ENCODE measurements around the gene BCR. TPM values are rescaled to one million over a fixed set of nuclear protein-coding genes. Genes with fewer than 3 reads are reported as not detected.

The BCR gene
- total RNA-seq, 2 donors from 2014 or later = 102 to 172 TPM

DNA sequence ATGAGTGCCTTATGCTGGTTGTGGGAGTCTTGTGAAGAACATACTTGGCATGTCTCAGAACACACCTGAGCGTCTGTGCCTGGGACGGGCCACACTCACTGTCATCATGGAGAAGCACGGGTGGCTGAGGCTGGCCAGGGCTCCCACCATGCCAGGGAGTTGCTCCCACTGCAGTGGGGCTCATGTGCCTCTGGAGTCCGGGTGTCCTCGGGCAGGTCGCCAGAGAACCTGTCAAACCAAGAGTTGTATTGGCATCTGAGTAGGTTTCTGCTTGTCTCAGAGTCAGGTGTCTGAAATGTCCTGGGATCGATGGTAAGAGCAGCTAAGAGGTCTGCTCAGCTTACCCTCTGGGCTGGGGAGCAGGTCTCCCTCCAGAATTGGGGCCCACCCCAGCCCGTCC is 92.1 kb downstream of the BCR start:
- peaks cover 73% of the 10 kb centered on the region for H3K36me3 Mint-ChIP-seq (ENCODE audit: low read depth)
- H3K27me3 ChIP-seq (ENCODE audit: control insufficient read depth, insufficient read depth, low read length, poor library complexity, severe bottlenecking) = no peaks in the 10 kb centered on the region
- TF ChIP-seq CTCF (conservative IDR thresholded peaks at IDR 0.05) = no peak
- 88 to 89% methylated on average over 7 to 8 of the region's 8 CpGs for WGBS, 2 experiments (ENCODE audit: insufficient coverage in 1 of 2, insufficient read length in 1 of 2)
- DNase-seq = no peak
- H3K9ac ChIP-seq (ENCODE audit: extremely low read depth, low read length, poor library complexity, severe bottlenecking) = no peak overlapping the region
- no peaks in the 10 kb centered on the region for H3K9me3 Mint-ChIP-seq
- peaks cover 16% of the 10 kb centered on the region for H3K4me1 Mint-ChIP-seq
- H3K4me3 Mint-ChIP-seq = no peak overlapping the region
- H3K27ac ChIP-seq (ENCODE audit: low read depth, low read length) = no peak overlapping the region
- H3K27me3 Mint-ChIP-seq (ENCODE audit: insufficient read depth) = no peaks in the 10 kb centered on the region
- no peak overlapping the region for H3K4me3 ChIP-seq (ENCODE audit: low read length)
- no peak overlapping the region for H3K27ac Mint-ChIP-seq
- peaks cover 89% of the 10 kb centered on the region for H3K36me3 ChIP-seq (ENCODE audit: control insufficient read depth, insufficient read depth, low read length)
- no peaks in the 10 kb centered on the region for H3K9me3 ChIP-seq (ENCODE audit: control insufficient read depth, low read length)
- H3K4me1 ChIP-seq (ENCODE audit: control insufficient read depth, insufficient read depth, low read length) = no peaks in the 10 kb centered on the region

- TF ChIP-seq CTCF (conservative IDR thresholded peaks at IDR 0.05) = peak; percentile 14
- Histone ChIP-seq H3K36me3 (ENCODE audit: control insufficient read depth, insufficient read depth, low read length) (peaks cover 89% of the 10 kb centered on the region), H3K27me3 (ENCODE audit: control insufficient read depth, insufficient read depth, low read length, poor library complexity, severe bottlenecking) (no peaks in the 10 kb centered on the region), H3K9ac (ENCODE audit: extremely low read depth, low read length, poor library complexity, severe bottlenecking) (no peak overlapping the region), H3K9me3 (ENCODE audit: control insufficient read depth, low read length) (no peaks in the 10 kb centered on the region), H3K27ac (ENCODE audit: low read depth, low read length) (no peak overlapping the region), H3K4me3 (ENCODE audit: low read length) (no peak overlapping the region), H3K4me1 (ENCODE audit: control insufficient read depth, insufficient read depth, low read length) (no peaks in the 10 kb centered on the region)
- Mint-ChIP-seq H3K27ac (no peak overlapping the region), H3K4me1 (peaks cover 16% of the 10 kb centered on the region), H3K27me3 (ENCODE audit: insufficient read depth) (no peaks in the 10 kb centered on the region), H3K4me3 (no peak overlapping the region), H3K36me3 (ENCODE audit: low read depth) (peaks cover 73% of the 10 kb centered on the region), H3K9me3 (no peaks in the 10 kb centered on the region)
- no peak for DNase-seq
- WGBS, 2 experiments (ENCODE audit: insufficient coverage in 1 of 2, insufficient read length in 1 of 2) = 95% methylated on average over 9 to 11 of the region's 11 CpGs
These were observed 92.5 kb downstream of the BCR start for GRCh38 chr22:23272834-23273233.

DNA sequence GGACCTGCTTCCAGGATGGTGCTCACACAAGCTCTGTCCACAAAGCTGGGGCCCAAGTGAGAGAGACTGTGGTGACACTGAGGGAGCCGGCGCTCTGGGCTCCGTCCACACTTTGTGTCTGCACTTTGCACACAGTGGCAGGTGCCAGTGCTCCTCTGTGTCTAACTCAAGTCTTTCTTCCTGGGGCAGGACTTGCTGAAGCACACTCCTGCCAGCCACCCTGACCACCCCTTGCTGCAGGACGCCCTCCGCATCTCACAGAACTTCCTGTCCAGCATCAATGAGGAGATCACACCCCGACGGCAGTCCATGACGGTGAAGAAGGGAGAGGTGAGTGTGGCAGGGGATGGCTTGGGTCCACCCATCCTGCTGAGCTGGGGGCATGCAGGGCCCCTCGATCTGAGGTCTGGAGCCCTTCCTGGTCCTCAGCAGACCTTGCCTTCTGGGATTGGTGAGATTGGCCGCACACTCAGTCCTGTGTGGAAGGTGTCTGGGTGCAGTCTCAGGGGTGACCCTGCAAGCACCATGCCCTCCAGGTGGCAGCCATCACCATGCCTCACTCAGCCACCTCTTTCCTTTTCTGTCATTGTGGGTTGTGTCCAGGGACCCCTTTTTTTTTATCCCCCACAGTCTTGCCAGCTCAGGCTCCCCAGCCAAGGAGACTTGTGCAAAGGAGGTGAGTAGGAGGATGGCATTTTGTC is 93.3 kb downstream of the BCR start:
- H3K27ac ChIP-seq (ENCODE audit: low read depth, low read length) = no peak overlapping the region
- Mint-ChIP-seq H3K27me3 (ENCODE audit: insufficient read depth) (no peaks in the 10 kb centered on the region), H3K36me3 (ENCODE audit: low read depth) (peaks cover 73% of the 10 kb centered on the region), H3K4me3 (no peak overlapping the region), H3K27ac (no peak overlapping the region), H3K9me3 (no peaks in the 10 kb centered on the region), H3K4me1 (peaks cover 14% of the 10 kb centered on the region)
- H3K4me3 ChIP-seq (ENCODE audit: low read length) = no peak overlapping the region
- H3K9ac ChIP-seq (ENCODE audit: extremely low read depth, low read length, poor library complexity, severe bottlenecking) = no peak overlapping the region
- H3K4me1 ChIP-seq (ENCODE audit: control insufficient read depth, insufficient read depth, low read length) = no peaks in the 10 kb centered on the region
- no peak for DNase-seq
- TF ChIP-seq CTCF (conservative IDR thresholded peaks at IDR 0.05) = no peak
- peaks cover 84% of the 10 kb centered on the region for H3K36me3 ChIP-seq (ENCODE audit: control insufficient read depth, insufficient read depth, low read length)
- H3K9me3 ChIP-seq (ENCODE audit: control insufficient read depth, low read length) = no peaks in the 10 kb centered on the region
- 90 to 100% methylated on average over 1 to 10 of the region's 10 CpGs for WGBS, 2 experiments (ENCODE audit: insufficient coverage in 1 of 2, insufficient read length in 1 of 2)
- H3K27me3 ChIP-seq (ENCODE audit: control insufficient read depth, insufficient read depth, low read length, poor library complexity, severe bottlenecking) = no peaks in the 10 kb centered on the region
